Muscle of leg (tissue), 9 donors: ENCODE measurements around the gene CCL1. TPM values are rescaled to one million over a fixed set of nuclear protein-coding genes. Genes with fewer than 3 reads are reported as not detected.

ENCODE experiments used
- polyA plus RNA-seq, 8 donors: library from polyadenylated mRNA; unstranded; fragments of 120-200 nt; gene quantifications; one replicate each; pipeline versions ENCODE4 v1.2.1 to v1.2.3, GENCODE V29; 2013; ENCODE audit warnings: inconsistent platforms in 1 of 8, low replicate concordance in 1 of 8; ENCODE audit not compliant: insufficient read length in 8 of 8, insufficient read depth in 1 of 8
- total RNA-seq: library from RNA; stranded (reverse); fragments of 120-200 nt; gene quantifications from one replicate; pipeline ENCODE4 v1.2.4, GENCODE V29; 2013

Gene CCL1
- total and polyA plus RNA-seq, 9 donors = not detected

Other genes starting within 250 kb of the CCL1 start
- gene CCL2, start 107.9 kb downstream of the CCL1 start, total RNA-seq = 53.8 TPM
- 10 to 100 TPM; 35.3 to 77.4 (median 58.5) TPM for gene CCL2, start 107.9 kb downstream of the CCL1 start, polyA plus RNA-seq
- not detected for gene CCL7, start 93.0 kb downstream of the CCL1 start, total RNA-seq
- gene CCL7, start 93.0 kb downstream of the CCL1 start, polyA plus RNA-seq = not detected
- 0.09 TPM for gene CCL11, start 77.5 kb downstream of the CCL1 start, total RNA-seq
- under 1 TPM in 6 of 8 donors, not detected in 2; 0.16 to 0.47 (median 0.30) TPM for gene CCL11, start 77.5 kb downstream of the CCL1 start, polyA plus RNA-seq
- 0.44 TPM for gene CCL8, start 43.8 kb downstream of the CCL1 start, total RNA-seq
- 1 to 10 TPM in 1 of 8 donors, under 1 TPM in 7; 0.49 to 1.5 (median 0.65) TPM for gene CCL8, start 43.8 kb downstream of the CCL1 start, polyA plus RNA-seq
- 3.5 TPM for gene CCL13, start 6.8 kb downstream of the CCL1 start, total RNA-seq
- 1 to 10 TPM in 3 of 8 donors, under 1 TPM in 5; 0.31 to 2.2 (median 0.81) TPM for gene CCL13, start 6.8 kb downstream of the CCL1 start, polyA plus RNA-seq
- 0.80 TPM for gene TMEM132E, start 216.3 kb upstream of the CCL1 start, total RNA-seq
- under 1 TPM; 0.07 to 0.64 (median 0.21) TPM for gene TMEM132E, start 216.3 kb upstream of the CCL1 start, polyA plus RNA-seq